ENCODE measurements around the gene SMYD5. TPM values are rescaled to one million over a fixed set of nuclear protein-coding genes. Genes with fewer than 3 reads are reported as not detected.

SMYD5 gene
- total and polyA plus RNA-seq, 7 donors: 14.7 to 42.0 (median 19.7) TPM

- WGBS, 3 donors: 5 to 6% (median 5%) methylated on average over 19 to 31 of the region's 31 CpGs
- peaks cover 0 to 46% (median 8%) of the 10 kb centered on the region in 3 donors for H3K27me3 ChIP-seq (ENCODE audit: insufficient read depth in 3 of 3, low read length in 2 of 3)
Measured at GRCh38 chr2:73176205-73176880, 37.7 kb upstream of the SMYD5 start.

GRCh38 chr2:73176881-73177644 lies 37.0 kb upstream of the SMYD5 start:
- peak; percentile 99 for TF ChIP-seq CTCF (IDR thresholded peaks at IDR 0.05)
- Histone ChIP-seq H3K4me3 (peak overlapping the region; percentile 75), H3K36me3 (ENCODE audit: insufficient read depth in 1 of 2, low read depth in 1 of 2) (no peaks in the 10 kb centered on the region), H3K27ac (peak overlapping the region; percentile 69), H3K27me3 (ENCODE audit: insufficient read depth in 3 of 3, low read length in 2 of 3) (peaks cover 0 to 46% (median 8%) of the 10 kb centered on the region in 3 donors), H3K4me1 (peaks cover 13% of the 10 kb centered on the region), H3K9me3 (no peaks in the 10 kb centered on the region)
- WGBS, 3 donors: 1 to 2% (median 1%) methylated on average over 50 to 56 of the region's 56 CpGs
- peak; percentile 94 to 99 (median 97) for ATAC-seq
- peak; percentile 93 to 95 for DNase-seq
- intact Hi-C loops (cut with DNase I): loop anchor here (2.0 to 10.0 kb wide), 3 partner anchors 184 to 402 kb away; no protein-coding TSS in a partner anchor

More at GRCh38 chr2:73176205-73176880, 37.7 kb upstream of the SMYD5 start:
- no peaks in the 10 kb centered on the region for H3K36me3 ChIP-seq (ENCODE audit: insufficient read depth in 1 of 2, low read depth in 1 of 2)
- DNase-seq: peak; percentile 29 to 53
- H3K27ac ChIP-seq: peak overlapping the region; percentile 69
- H3K4me3 ChIP-seq: peak overlapping the region; percentile 75
- peaks cover 13% of the 10 kb centered on the region for H3K4me1 ChIP-seq
- intact Hi-C loops (cut with DNase I): loop anchor here (2.0 to 10.0 kb wide), 3 partner anchors 184 to 402 kb away; no protein-coding TSS in a partner anchor
- no peaks in the 10 kb centered on the region for H3K9me3 ChIP-seq
- TF ChIP-seq CTCF (IDR thresholded peaks at IDR 0.05): no peak
- ATAC-seq: peak in 3 of 4 donors; percentile 12 to 37 (median 32)

GRCh38 chr2:73177645-73178255 lies 36.3 kb upstream of the SMYD5 start:
- Histone ChIP-seq H3K9me3 (no peaks in the 10 kb centered on the region), H3K36me3 (ENCODE audit: insufficient read depth in 1 of 2, low read depth in 1 of 2) (no peaks in the 10 kb centered on the region), H3K27ac (no peak overlapping the region), H3K27me3 (ENCODE audit: insufficient read depth in 3 of 3, low read length in 2 of 3) (peaks cover 0 to 46% (median 8%) of the 10 kb centered on the region in 3 donors), H3K4me1 (peaks cover 13% of the 10 kb centered on the region), H3K4me3 (peak overlapping the region; percentile 75)
- peak in 2 of 4 donors; percentile 5 to 15 for ATAC-seq
- 8 to 15% (median 11%) methylated on average over 11 to 12 of the region's 12 CpGs for WGBS, 3 donors
- TF ChIP-seq CTCF (IDR thresholded peaks at IDR 0.05): no peak
- intact Hi-C loops (cut with DNase I): loop anchor here (1.0 to 10.0 kb wide), 4 partner anchors 185 to 403 kb away; no protein-coding TSS in a partner anchor
- peak in 1 of 2 donors; percentile 47 for DNase-seq

GRCh38 chr2:73185965-73186364 lies 28.1 kb upstream of the SMYD5 start:
- DNase-seq: no peak
- peaks cover 0 to 9% (median 2%) of the 10 kb centered on the region in 3 donors for H3K27me3 ChIP-seq (ENCODE audit: insufficient read depth in 3 of 3, low read length in 2 of 3)
- peaks cover 5% of the 10 kb centered on the region for H3K9me3 ChIP-seq
- no peak for ATAC-seq
- WGBS, 3 donors: 93 to 94% (median 93%) methylated on average over 2 of the region's 2 CpGs
- intact Hi-C loops (cut with DNase I): no loop called here
- H3K27ac ChIP-seq: no peak overlapping the region
- no peaks in the 10 kb centered on the region for H3K4me1 ChIP-seq
- no peak overlapping the region for H3K4me3 ChIP-seq
- H3K36me3 ChIP-seq (ENCODE audit: insufficient read depth in 1 of 2, low read depth in 1 of 2): no peaks in the 10 kb centered on the region
- TF ChIP-seq CTCF (IDR thresholded peaks at IDR 0.05): no peak

All from psoas muscle (tissue), 8 donors.